Right renal pelvis (tissue), 4 donors: ENCODE results near the gene AKAP11. TPM values are rescaled to one million over a fixed set of nuclear protein-coding genes. Genes with fewer than 3 reads are reported as not detected.

Experiments
- polyA plus RNA-seq, 4 donors: library from polyadenylated mRNA; unstranded; fragments of 120-200 nt; gene quantifications; one replicate each; pipeline ENCODE4 v1.2.1, GENCODE V29; 2013; ENCODE audit not compliant: insufficient read length in 4 of 4

The AKAP11 gene
- polyA plus RNA-seq, 4 donors, result 32.7 to 41.5 (median 39.7) TPM

Other genes with a start within 250 kb of the AKAP11 start
- gene DGKH, start 223.5 kb upstream of the AKAP11 start, polyA plus RNA-seq, result 1 to 10 TPM; 5.8 to 6.9 (median 6.1) TPM